ENCODE data around the gene TUBGCP3. TPM values are rescaled to one million over a fixed set of nuclear protein-coding genes. Genes with fewer than 3 reads are reported as not detected.

The TUBGCP3 gene
- total and polyA plus RNA-seq, 9 of the 15 experiments (the other 6 are each of a cell fraction or from before 2014, with no cell fraction given), result 3.0 to 24.8 (median 15.2) TPM

GRCh38 chr13:112510002-112510780 is 77.8 kb downstream of the TUBGCP3 start:
- Histone ChIP-seq H3K4me3 (no peak overlapping the region), H3K4me1 (replicated peaks in 1 of 2; ENCODE audit: control insufficient read depth in 2 of 2, insufficient read depth in 2 of 2, low read length in 2 of 2) (no peaks in the 10 kb centered on the region), H3K4me2 (ENCODE audit: insufficient read depth, low read length) (no peak overlapping the region), H3K9me3 (replicated peaks; ENCODE audit: control insufficient read depth, insufficient read depth, low read depth, low read length) (no peaks in the 10 kb centered on the region), H4K20me1 (replicated peaks; ENCODE audit: control insufficient read depth, insufficient read depth, low read length) (no peaks in the 10 kb centered on the region), H3K79me2 (ENCODE audit: control insufficient read depth, insufficient read depth, low read length) (no peaks in the 10 kb centered on the region), H3K27ac (ENCODE audit: extremely low read depth, low read depth, low read length) (no peak overlapping the region), H3K27me3 (ENCODE audit: control insufficient read depth in 2 of 2, insufficient read depth in 2 of 2, low read length in 2 of 2) (no peaks in the 10 kb centered on the region), H2AFZ (ENCODE audit: low read depth, low read length) (no peak overlapping the region), H3K36me3 (ENCODE audit: control insufficient read depth, insufficient read depth, low read length) (peaks cover 59% of the 10 kb centered on the region), H3K9ac (ENCODE audit: insufficient read depth in 1 of 2, low read depth in 2 of 2, low read length in 2 of 2) (no peak overlapping the region), H3K9me1 (ENCODE audit: control insufficient read depth, insufficient read depth, low read length) (no peaks in the 10 kb centered on the region)
- in situ Hi-C loops (cut with MboI) (no loop called here), intact Hi-C loops (cut with micrococcal nuclease) (no loop called here)
- BruUV-seq (replicated peaks), result no TSS peak
- peak; percentile 20 to 45 (median 30); a peak in 5 of 6 replicates for TF ChIP-seq CTCF (IDR thresholded peaks at IDR 0.05 in 2 of 3, conservative IDR thresholded peaks at IDR 0.05 in 1 of 3; ENCODE audit: insufficient read depth in 2 of 3, low read depth in 1 of 3, low read length in 3 of 3)
- TF ChIP-seq ZNF77 (CRISPR knock-in tag; IDR thresholded peaks at IDR 0.05), result no peak
- TF ChIP-seq RAD21 (CRISPR knock-in tag; conservative IDR thresholded peaks at IDR 0.05 in 1 of 2, IDR thresholded peaks at IDR 0.05 in 1 of 2), result 0 out of 4 replicates have a peak, but pooled peaks of 1 of the 2 experiments have one; percentile 5
- TF ChIP-seq ZBTB33 (CRISPR knock-in tag; IDR thresholded peaks at IDR 0.05), result peak; percentile 75
- TF ChIP-seq ETV6 (IDR thresholded peaks at IDR 0.05; ENCODE audit: borderline replicate concordance in 1 of 2, low read depth in 2 of 2, low read length in 1 of 2), result no peak
- TF ChIP-seq ETV6 (CRISPR knock-in tag; IDR thresholded peaks at IDR 0.05; ENCODE audit: borderline replicate concordance), result no peak
- no peak for TF ChIP-seq TEAD2 (tag; IDR thresholded peaks at IDR 0.05)
- TF ChIP-seq CHD4 (IDR thresholded peaks at IDR 0.05; ENCODE audit: insufficient read depth, insufficient replicate concordance, low read depth, low read length, poor library complexity, severe bottlenecking), result no peak
- ATAC-seq (peak; percentile 80), FAIRE-seq (no peak), DNase-seq (ENCODE audit: extremely low read depth in 1 of 4, low spot score in 3 of 4) (peak; percentile 11 to 29 (median 24))
- ChIA-PET CTCF (ENCODE audit: low intra/inter-chr PET ratio) (no interaction called here), POLR2A (no interaction called here)
- 70% methylated on average over 7 of the region's 15 CpGs for WGBS (ENCODE audit: insufficient coverage, low coverage, missing lambda C conversion rate)
